Kidney tubule cell (primary cell): ENCODE data around the gene ZNF547.
"Not testable (repeated sequence)": the region's sequence is repeated elsewhere in the genome, so short reads cannot be mapped to it uniquely, and the experiment has no call there.

Experiments
- DNase-seq: peaks from one replicate; pipeline ENCODE4 v3.0.0-alpha.2; 2018; ENCODE audit warnings: low spot score

ZNF547 gene

GRCh38 chr19:57374647-57375046, 11.3 kb downstream of the ZNF547 start:
- not testable (repeated sequence) for DNase-seq

GRCh38 chr19:57376151-57376550, 12.8 kb downstream of the ZNF547 start:
- no peak for DNase-seq

GRCh38 chr19:57377498-57378146, 14.3 kb downstream of the ZNF547 start:
- DNase-seq = no peak

- DNase-seq = no peak
Measured at GRCh38 chr19:57380923-57381322, 17.6 kb downstream of the ZNF547 start.

- no peak for DNase-seq
Measured at GRCh38 chr19:57382806-57383488, 19.6 kb downstream of the ZNF547 start.

- no peak for DNase-seq
Measured at GRCh38 chr19:57389194-57389729, 25.9 kb downstream of the ZNF547 start.

GRCh38 chr19:57389730-57390598, 26.6 kb downstream of the ZNF547 start, which contains the start of gene ZNF548:
Gene ZNF548 (plus strand): TSS chr19:57389854. CDS start chr19:57390100, 246 bp downstream.
- peak; percentile 97 for DNase-seq

- no peak for DNase-seq
Measured at GRCh38 chr19:57395710-57396109, 32.4 kb downstream of the ZNF547 start.

- DNase-seq = no peak
Measured at GRCh38 chr19:57398868-57399267, 35.5 kb downstream of the ZNF547 start.

- DNase-seq = no peak
Measured at GRCh38 chr19:57403737-57404563, 40.6 kb downstream of the ZNF547 start.

- peak; percentile 64 for DNase-seq
Measured at GRCh38 chr19:57406516-57407123, 43.3 kb downstream of the ZNF547 start.

GRCh38 chr19:57410877-57411671, 47.7 kb downstream of the ZNF547 start, which contains the start of gene ZNF17:
Gene ZNF17 (plus strand): TSS chr19:57411161. CDS start chr19:57413616, 2,455 bp downstream.
- peak; percentile 92 for DNase-seq

- no peak for DNase-seq
Measured at GRCh38 chr19:57419439-57419838, 56.1 kb downstream of the ZNF547 start.

GRCh38 chr19:57421037-57421436, 57.7 kb downstream of the ZNF547 start:
- no peak for DNase-seq
